SKM-1 treated with dmso at 0.1 percent for 144 hours (cell line): Measurements from ENCODE around the gene DUS3L.
"Not testable (repeated sequence)": the region's sequence is repeated elsewhere in the genome, so short reads cannot be mapped to it uniquely, and the experiment has no call there.

Experiments used
- DNase-seq: peaks from one replicate; lab custom pipeline; 2025; ENCODE audit not compliant: unreplicated experiment; lab: John Stamatoyannopoulos, UW

DUS3L gene

DNA sequence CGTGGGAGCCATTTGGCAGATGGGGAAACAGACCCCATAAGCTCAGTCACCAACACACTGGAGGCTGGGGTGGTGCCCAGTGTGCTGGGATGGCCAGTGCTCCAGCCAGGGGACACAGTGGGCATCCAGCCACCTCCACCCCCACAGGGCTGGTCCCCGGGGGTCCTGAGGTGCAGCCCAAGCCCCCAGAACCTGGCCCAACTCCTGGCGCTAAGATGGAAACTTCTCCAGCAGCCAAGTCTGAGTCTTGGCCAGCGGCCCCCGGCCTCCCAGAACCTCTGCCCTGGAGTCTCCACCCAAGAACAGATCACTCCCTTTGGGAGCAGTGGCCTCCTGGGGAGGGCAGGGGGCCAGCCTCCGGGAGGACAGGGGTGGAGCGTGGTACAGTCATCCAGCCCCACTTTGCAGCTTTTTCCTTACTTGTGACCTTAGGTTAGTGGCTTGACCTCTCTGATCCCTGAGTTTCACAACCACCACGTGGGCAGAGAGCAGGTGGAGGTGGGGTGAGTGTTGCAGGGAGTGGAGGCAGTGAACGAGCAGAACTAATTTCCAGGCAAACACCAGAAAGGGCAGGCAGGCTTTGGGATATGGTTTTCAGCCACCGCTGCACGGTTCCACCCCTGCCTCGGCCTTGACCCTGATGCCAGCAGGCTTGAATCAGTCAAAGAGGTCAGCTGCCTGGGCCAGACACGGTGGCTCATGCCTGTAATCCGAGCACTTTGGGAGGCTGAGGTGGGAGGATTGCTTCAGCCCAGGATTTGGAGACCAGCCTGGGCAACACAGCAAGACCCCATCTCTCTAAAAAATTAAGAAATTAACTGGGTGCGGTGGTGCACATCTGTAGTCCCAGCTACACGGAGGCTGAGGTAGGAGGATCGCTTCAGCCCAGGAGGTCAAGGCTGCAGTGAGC is 9.7 kb upstream of the DUS3L start:
- no peak for DNase-seq

DNA sequence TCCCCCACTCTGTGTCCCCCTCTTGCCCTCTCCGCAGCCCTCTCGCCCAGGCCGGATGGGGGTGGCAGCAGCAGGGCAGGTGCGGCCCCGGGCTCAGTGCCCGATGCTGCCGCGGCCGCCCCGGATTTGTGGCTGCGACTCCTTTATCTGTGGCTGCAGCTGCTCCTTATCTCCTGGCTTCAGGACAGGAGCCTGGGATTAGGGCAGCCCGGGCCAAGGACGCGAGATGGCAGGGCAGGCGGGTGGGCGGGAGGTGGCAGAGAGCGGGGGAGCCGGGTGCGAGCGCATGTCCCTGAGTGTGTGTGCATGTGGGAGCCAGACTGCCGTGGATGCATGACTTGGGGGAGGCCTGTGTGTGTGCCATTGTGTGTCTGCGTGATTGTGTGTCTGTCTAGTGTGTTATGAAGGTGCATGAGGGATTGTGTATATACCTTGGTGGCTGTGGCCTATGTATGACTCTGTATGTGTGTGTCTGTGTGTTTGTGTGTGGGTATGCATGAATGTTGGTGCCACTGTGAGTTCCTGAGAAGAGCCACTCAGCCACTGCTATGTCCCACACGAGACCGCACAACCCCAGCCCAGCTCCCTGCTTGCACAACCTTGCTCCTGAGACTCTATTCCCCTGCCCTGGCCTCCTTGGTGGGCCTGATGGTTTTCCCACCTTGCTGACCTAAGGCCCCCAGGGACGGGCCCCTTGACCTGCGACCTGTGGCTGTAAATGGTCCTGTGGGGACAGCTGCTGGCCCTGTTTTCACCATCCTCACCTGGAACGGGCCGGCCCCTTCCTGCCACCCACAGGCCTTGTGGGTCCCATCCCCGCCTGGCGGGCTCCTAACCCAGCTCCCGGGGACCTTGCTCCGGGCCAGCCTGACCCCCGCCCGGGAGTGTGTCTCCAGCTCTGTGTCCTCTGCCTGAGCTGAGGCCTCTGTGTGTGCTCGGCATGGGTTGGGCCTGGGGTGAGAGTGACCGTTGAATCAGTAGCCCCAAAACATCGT is 8.6 kb upstream of the DUS3L start:
- no peak for DNase-seq

DNA sequence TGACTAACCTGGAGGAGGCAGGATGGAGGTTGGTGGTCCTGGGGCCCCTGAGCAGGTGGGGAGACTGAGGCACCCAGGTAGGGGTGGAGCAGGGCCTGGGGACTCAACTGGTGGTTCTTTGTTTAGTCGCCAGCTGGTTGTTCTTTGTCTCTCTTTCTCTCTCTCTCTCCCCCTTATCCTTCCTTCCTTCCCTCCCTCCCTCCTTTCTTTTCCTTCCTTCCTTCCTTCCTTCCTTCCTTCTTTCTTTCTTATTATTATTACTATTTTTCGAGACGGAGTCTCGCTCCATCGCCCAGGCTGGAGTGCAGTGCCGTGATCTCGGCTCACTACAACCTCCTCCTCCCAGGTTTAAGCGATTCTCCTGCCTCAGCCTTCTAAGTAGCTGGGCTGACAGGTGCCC is 7.3 kb upstream of the DUS3L start:
- no peak for DNase-seq

DNA sequence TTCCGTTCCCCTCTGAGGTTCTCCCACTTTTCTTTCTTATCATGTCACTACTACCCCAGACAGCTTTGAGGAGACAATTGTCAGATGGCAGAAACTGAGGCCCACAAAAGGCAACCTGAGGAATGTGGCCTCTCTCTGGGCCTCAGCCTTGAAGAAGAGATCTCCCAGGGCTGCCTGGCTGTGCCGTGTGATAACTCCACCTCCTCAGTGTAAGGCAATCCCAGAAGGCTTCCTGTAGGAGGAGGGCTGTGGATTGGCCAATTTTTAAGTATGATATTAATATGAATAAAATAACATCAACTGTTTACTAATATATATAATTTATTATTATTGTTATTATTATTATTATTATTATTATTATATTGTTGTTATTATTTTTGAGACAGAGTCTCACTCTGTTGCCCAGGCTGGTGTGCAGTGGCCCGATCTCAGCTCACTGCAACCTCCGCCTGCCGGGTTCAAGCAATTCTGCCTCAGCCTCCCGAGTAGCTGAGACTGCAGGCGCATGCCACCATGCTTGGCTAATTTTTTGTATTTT is 4.5 kb upstream of the DUS3L start:
- DNase-seq, result no peak

DNA sequence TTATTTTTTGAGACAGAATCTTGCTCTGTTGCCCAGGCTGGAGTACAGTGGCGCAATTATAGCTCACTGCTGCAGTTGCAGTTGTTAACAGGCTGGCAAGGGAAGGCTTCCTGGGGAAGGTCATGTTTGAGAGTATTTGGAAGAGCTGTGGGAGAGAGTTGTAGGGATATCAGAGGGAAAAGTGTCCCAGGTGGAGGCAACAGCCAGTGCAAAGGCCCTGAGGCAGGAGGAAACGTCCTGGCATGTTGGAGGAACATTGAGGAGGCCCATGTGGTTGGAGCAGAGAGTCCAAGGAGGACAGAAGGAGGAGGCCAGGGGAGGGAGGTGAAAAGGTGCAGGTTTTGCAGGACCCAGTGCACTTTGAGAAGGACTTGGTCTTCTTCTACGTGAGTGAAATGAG is 2.2 kb upstream of the DUS3L start:
- DNase-seq, result no peak

DNA sequence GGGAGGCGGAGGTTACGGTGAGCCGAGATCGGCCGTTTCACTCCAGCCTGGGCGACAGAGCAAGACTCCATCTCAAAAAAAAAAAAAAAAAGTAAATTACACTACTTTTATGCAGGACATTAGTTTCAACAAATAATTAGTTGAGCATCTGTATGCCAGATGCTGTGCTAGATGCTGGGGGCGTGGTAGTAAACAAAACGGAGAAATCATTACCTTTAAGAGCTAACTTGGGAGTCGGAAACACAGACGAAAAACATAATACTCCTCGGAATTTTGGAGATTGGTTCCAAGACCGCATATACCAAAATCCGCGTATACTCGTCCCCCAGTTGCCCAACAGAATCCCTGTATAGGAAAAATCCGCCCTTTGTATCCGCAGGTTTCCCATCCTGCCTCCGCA is 1.3 kb upstream of the DUS3L start:
- DNase-seq, result no peak

DNA sequence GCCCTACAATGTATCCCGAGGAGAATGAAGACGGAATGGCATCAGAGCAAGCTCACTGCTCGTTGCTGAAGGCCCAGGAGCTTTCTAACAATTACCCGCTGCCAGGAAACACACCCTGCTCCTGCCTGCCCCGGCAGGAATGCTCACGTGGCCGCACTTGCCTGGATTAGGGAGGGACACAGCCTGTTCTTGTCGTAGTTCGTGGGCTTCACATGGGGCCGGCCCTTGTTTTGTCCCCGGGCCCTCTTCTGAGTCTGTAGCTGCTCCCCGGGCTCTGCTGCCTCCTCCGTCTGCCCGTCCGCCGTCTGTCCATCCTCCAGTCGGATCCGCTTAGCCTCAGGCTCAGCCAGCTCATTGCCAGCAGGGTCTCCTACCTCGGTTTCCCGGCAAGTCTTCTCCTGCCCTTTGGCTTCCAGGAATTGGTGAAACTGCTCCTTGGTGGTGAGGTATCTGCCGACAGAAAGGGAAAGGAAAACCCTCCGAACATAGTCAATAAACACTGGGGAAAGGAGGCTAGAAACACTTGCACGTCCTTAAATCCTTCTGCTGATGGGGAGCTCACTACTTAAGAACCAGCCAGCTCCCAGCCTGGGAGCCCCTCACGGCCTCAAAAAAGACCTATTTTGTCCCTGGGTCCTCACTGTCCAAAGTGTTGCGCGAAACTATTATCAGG is 941 bp downstream of the DUS3L start:
- DNase-seq, result no peak

DNA sequence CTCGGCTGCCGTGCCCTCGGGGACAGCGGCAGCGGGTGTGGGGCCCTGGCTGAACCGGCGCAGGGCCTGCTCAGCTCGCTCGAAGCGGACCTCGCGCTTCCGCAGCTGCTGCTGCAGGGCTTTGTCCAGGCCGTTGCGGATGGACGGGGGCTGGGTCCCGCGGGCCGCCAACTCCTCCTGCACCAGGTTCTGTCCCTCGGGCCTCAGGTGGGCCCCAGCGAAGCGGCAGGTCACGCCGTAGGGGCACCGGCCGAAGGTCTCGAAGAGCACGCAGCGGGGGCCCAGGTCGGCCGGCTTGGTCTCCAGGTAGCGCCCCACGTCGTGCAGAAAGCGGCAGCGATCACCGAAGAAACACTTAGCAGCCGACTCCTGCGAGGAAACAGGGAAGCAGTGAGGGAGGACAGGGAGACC is 1.6 kb downstream of the DUS3L start:
- DNase-seq, result no peak

DNA sequence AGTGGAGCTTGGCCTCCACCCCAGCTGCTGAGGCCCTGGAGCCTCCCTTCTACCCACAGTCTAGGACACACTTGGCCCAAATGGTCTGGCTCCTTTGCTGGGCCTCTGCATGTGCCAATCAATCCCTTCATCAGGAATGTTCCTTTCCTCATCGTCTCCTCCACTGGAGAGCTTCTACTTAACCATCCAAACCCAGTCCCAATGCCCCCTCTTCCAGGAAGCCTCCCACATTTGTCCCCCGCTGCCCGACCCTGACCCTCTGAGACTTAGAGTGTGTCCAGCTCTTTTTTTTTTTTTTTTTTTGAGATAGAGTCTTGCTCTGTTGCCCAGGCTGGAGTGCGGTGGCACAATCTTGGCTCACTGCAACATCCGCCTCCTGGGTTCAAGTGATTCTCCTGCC is 2.5 kb downstream of the DUS3L start:
- no peak for DNase-seq

DNA sequence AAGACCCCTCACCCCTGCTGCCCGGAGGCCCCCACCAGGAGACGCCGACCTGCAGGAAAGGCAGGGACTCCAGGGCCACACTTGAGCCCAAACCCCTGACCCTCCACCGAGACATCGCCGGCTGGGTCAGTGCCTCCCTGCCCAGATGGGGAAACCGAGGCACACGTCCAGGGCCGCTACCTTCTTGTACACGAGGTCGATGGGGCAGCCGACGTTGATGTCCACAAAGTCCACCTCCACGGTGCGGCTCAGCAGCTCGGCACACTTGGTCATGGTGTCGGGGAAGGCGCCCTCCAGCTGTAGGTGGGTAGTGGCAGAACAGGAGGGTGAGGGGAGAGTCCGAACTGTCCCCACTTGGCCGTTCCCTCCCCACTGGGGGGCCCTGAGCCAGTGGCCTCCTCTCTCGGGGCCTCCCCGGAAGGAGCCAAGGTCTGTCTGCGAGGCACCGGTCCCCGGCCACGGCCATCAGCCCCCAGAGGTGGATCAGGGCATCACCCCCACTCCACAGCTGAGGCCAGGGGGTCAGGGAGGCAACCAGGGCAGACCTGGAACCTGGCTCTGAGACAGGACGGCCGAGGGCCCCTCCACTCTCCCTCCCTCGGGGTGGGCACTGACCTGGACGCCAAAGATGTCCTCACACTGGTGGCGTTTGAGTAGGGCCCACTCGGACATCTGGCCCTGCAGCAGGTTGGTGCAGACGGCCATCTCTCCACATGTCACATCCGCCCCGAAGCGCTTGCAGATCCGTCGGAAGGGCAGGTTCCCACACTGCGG is 3.4 kb downstream of the DUS3L start:
- DNase-seq, result no peak

DNA sequence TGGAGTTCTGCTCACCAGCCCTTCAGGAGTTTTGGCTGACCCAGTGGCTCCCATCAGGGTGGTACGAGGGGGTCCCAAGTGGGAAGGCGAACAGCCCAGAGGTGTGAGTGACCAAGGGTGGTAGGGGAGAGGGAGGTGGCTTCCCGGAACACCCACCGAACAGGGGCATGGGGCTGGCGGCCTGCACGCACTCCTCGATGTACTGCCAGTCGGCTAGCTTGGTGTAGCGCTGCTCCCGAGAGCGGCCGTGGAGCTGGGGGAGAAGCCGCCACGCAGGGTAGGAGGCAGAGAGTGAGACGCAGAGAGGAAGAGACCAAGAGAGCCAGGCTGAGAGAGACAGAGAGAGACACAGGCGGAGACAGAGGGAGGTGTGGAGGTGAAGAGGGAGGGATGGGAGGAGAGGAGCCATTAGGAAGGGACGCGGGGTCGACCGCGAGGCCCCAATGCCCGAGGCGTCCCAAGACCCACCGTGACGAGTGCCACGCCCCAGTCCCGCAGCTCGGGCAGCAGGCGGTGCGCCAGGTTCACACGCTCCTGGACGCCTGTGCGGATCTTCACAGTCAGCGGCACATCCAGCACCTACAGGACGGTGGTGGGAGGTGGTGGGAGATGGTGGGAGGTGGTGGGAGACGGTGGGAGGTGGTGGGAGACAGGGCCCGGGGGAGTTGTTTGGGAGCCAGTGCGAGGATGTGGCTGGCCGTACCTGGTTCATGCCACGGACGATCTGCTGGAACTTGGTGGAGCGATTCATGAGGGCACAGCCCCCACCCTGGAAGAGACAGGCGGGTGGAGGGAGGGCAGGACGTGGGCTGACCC is 4.2 kb downstream of the DUS3L start:
- no peak for DNase-seq

DNA sequence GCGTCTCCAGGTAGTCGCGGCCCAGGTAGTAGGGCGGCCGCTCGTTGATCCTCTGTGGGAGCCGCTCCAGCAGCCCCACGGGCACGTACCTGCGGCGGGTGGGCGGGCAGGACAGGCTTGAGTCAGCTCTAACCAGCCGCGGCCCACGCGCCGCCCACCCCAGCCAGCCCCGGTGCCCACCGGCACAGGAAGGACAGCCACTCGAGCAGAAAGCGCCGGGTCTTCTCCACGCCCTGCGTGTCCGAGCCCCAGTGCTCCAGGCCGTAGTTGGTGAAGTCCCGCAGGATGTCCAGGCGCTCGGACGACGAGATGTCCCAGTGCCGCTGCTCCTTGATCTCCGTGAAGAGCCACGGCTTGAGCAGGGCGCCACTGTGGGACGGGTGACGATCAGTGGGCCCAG is 5.5 kb downstream of the DUS3L start:
- no peak for DNase-seq

DNA sequence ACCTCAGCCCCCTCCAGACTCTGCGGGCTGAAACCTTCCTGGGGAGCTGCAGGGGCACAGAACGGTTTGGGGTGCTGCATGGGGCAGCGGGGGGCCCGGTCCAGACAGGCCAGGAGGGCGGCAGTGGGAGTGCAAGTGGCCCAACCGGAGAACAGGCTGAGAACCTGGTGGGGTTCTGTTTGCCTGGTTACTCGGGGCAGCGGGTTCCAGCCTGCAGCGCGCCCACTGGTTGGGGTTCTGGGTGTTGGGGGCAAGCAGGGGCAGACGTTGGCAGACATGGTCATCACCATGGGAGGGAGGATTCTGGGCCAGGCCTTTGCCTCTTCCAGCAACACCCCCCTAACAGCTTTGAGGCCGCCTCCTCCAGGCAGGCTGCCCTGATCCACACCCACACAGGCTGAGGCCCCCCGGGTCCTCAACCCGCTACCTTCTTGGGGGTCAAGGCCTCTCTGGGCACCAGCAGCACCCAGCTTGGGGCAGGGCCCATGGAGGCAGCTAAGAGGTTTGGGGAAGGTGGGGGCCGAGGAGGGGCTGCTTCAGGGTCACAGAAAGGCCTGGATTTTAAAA is 6.3 kb downstream of the DUS3L start, which contains the start of gene PRR22:
PRR22 (minus strand) TSS at position 166 of the 567 bp plus-strand sequence; CDS start at position 80, 86 bp downstream.
- no peak for DNase-seq

DNA sequence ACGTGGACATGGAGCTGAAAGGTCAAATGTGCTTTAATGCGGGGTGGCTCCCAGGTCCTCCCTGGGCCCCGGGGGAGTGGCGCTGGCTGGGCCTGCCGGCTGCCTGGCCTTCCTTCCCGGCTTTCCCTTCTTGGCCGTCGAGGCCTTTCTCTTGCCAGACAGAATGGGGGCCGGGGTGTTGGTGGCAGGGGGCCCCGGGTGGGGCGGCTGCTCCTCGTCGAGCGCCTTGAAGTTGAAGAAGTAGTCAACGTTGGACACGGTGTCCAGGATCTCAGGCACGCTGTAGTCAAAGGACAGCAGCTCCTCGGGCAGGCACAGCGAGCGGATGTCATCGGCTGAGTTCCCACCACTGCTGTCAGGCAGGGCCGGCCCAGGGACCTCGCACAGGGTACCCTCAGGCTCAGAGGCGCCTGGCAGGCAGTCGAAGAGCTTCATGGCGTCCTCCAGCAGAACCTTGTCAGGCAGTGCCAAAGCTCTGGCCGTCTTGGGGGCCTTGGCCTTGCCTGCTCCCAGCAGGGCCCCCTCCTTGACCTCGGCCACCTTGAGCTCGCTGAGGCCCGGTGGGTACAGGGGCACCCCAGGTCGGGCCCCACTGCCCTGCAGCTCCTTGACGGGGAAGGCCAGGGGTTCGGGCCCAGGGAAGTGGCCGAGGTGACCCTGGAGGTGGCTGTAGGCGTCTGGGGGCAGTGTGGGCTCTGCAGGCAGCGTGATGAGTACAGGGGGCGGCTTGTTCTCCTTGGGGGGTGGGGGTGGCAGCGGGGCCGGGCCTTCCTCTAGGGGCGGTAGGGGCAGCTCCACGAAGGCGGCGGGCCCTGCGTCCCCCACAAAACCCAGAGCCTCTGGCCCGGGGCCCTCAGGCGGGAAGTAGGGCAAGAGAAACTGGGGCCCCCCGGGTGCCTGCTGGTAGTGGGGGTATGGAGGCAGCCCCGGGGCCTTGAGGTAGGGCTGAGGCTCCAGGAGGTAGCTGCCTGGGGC is 7.7 kb downstream of the DUS3L start:
- DNase-seq, result no peak

DNA sequence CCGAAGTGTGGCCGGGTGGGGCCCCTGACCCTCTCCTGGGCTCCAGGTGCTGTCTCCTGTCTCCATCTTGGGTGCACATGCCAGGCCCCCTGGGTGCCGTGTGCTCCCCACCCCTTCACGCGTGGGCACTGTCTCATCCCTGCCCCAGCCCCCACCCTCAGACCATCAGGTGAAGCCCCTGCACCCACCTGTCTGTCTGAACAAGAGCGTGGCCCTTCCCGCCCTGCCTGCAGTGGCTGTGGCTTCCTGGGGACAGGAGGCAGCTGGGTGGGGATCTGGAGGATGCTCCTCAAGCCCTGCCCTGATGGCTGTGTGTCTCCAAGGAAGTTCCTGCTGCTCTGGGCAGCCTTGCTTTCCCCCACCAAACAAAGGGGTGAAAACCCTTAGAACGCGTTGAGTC is 8.6 kb downstream of the DUS3L start:
- no peak for DNase-seq

DNA sequence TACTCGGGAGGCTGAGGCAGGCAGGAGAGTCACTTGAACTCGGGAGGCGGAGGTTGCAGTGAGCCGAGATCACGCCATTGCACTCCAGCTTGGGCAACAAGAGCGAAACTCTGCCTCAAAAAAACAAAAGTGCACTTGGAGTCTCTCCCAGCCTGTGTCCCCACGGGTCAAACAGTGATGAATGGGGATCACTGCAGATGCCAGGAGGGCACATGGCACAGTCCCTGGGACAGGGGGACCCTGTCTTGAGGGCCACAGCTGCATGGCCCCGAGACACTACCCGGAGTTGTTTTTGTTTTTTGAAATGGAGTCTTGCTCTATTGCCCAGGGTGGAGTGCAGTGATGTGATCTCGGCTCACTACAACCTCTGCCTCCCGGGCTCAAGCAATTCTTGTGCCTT is 10.0 kb downstream of the DUS3L start:
- not testable (repeated sequence) for DNase-seq

DNA sequence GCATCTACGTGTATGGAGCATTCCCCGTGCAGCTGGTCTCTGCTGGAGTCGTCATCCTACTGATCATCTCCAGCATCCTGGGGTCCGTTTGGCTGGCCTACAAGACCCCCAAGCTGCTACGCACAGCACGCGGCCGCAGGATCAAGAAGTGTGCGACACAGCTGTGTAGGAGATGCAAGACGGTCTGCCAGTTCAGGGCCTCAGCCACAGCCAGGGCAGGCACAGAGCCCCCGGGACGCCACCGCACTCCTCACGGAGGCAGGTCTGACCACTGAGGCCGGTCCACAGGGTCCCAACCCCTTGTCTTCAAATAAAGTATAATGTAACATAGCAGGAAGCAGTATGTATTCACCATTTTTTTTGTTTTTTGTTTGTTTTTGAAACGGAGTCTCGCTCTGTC is 12.6 kb downstream of the DUS3L start:
- DNase-seq, result no peak
